Activated T-helper 9 cell treated with anti-CD3 and anti-CD28 coated beads, Interleukin-2, amount 50 U/mL, for 16 hours (primary cell): ENCODE measurements around the gene PARG.
"Not testable (repeated sequence)": the region's sequence is repeated elsewhere in the genome, so short reads cannot be mapped to it uniquely, and the experiment has no call there.

Experiments
- DNase-seq: peaks from one replicate; pipeline ENCODE4 v3.0.0-alpha.2; 2020; ENCODE audit warnings: low read depth

PARG gene

DNA sequence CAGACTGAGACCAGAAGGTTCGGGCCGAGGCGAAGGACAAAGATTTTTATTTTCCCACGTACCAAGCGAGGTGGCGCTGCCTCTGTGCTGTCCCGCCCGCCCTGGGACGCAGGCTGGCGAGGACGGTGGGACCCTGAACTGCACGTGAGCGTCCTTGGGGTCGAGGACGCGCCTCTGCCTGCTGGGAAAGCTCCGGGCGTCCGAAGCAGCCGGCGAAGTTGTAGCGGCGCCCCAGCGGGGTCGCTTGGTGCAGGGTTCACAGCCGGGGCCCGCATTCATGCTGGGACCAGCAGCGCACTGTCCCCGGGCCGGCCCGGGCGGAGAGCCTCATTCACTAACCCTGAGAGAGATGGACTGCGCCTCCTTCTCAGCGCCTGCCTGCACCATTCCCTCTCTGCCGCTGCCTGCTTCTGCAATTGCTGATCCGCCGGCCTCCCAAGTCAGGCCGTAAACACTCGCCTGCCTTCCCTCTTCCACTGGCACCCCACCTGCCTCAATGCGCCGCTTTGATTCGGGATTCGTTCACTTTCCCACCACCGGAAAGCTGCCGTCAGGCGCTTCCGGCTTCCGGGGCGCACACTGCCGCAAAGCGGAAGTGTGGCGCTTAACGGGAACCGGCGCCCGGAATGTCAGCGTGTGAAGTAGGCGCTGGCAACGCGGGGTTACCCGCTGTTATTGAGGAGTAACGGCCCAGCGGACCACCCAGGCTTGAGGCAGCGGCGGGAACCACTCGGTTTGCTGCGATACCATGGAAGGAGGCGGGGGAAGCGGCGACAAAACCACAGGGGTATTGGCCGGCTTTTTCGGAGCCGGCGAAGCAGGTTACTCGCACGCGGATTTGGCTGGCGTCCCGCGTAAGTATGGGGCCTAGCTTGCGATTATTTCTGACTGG is at the start of gene PARG, which contains the start of gene TIMM23B:
Gene PARG, minus strand, starts transcription at position 581 of the 892 bp plus-strand sequence. Its CDS starts 302 bp downstream, at position 279.
Gene TIMM23B, plus strand, starts transcription at position 607 of the 892 bp plus-strand sequence. Its CDS starts 142 bp downstream, at position 749.
- peak; percentile 72 for DNase-seq

DNA sequence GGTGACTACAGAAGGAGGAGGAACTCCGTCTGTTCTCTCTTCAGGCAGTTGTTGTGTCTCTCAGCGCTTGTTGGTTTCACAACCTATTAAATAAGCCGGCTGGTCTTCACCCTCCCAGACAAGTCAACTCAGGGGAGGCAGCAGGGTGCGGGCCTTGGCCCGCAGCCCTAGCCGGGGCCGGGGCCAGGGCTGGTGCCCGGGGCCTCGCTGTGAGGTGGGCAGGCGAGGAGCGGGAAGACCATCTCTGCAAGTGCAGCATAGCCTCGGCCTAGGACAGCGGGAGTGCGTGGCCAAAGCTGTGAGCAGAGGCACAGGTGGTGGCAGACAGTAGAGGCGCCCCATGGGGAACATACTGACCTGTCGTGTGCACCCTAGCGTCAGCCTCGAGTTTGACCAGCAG is 46.5 kb upstream of the PARG start, which contains the start of gene AGAP6:
Gene AGAP6, plus strand, starts transcription at position 31 of the 400 bp plus-strand sequence. Its CDS starts 310 bp downstream, at position 341.
- not testable (repeated sequence) for DNase-seq

DNA sequence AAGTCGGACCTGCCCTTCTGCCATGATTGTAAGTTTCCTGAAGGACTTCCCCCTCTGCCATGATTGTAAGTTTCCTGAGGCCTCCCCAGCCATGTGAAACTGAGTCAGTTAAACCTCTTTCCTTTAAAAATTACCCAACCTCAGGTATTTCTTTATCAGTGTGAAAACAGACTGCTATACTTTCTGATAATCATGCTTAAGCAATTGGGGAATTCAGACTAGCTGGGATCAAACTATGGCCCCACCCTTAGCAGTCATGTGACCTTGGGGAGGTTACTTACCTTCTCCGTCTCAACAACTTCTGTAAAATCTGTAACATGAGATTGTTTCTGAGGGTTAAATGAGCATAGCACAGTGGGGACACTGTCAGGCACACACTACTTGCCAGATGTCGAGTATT is 45.4 kb upstream of the PARG start:
- DNase-seq: not testable (repeated sequence)

DNA sequence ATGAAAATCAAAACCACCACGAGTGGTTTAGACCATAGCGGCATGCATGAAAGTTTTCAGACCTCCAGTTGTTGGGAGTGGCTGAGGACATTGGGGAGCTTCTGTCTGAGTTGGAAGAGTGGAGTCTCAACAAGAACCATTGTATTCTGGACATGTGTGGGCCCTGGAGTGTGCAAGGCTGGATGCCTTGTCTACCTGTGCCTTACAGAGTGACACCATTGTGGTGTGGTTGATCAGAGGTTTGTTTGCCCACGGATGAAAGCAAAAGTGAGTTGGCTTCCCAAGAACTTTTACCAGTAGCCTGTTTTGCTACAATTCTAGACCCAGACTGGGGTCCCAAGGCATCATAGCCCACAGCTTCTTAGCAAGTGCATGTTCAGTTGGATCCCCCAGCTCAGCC is 35.9 kb upstream of the PARG start:
- not testable (repeated sequence) for DNase-seq

DNA sequence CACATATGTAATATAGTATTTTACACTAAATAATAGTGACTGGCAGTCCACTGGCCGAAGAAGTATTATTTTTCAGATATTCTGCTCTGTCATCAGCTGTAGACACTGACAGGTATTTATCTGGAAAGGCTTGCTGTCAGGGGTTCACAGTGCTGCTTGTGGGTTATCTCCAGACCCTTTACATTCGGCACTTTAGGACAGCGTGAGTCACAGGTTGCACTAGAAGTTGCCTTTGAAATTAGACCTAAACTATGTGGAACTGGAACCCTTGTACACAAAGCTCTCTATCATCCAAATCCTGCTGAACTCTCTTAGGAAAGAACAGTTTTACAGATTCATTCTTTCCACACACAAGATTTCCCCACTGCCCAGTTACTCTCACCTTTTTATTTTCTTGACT is 30.3 kb upstream of the PARG start:
- not testable (repeated sequence) for DNase-seq

DNA sequence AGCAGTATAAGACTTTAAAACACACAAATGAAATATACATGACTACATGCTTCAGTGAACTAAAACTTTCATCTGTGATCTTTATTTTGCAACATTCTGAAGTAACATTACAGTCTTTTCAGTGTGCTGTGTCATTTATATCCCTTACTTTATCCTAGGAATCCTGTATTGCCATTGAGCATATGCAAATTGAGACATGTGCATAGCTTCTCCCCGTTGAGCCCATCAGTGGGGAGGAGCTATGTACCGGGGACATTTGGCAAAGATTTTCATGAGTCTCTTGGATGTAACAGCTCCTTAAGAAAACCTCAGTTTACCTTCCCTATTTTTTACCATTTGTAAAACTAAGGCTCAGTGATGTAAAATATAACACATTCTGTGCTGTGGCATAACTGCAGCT is 29.6 kb upstream of the PARG start:
- DNase-seq: not testable (repeated sequence)

DNA sequence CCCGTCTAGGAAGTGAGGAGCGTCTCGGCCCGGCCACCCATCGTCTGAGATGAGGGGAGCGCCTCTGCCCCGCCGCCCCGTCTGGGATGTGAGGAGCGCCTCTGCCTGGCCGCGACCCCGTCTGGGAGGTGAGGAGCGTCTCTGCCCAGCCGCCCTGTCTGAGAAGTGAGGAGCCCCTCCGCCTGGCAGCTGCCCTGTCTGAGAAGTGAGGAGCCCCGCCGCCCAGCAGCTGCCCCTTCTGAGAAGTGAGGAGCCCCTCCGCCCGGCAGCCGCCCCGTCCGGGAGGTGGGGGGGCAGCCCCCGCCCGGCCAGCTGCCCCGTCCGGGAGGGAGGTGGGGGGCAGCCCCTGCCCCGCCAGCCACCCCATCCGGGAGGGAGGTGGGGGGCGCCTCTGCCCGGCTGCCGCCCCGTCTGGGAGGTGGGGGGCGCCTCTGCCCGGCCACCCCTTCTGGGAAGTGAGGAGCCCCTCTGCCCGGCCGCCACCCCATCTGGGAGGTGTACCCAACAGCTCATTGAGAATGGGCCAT is 28.6 kb upstream of the PARG start:
- DNase-seq: not testable (repeated sequence)

DNA sequence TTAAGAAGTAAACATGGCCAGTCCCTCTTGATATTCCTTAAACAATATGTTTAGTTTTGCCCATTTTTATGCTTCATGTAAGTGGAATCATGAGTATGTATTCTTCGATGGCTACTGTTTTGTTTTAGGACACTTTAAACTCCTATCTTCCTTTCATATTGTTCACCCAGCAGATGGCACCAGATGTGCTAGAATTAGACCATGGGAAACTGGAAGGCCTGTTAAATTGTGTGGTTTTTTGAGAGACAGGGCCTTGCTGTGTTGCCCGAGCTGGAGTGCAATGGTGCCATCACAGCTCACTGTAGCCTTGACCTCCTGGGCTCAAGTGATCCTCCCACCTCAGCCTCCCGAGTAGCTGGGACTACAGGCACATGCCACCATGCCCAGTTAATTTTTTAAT is 11.3 kb upstream of the PARG start:
- DNase-seq: not testable (repeated sequence)

DNA sequence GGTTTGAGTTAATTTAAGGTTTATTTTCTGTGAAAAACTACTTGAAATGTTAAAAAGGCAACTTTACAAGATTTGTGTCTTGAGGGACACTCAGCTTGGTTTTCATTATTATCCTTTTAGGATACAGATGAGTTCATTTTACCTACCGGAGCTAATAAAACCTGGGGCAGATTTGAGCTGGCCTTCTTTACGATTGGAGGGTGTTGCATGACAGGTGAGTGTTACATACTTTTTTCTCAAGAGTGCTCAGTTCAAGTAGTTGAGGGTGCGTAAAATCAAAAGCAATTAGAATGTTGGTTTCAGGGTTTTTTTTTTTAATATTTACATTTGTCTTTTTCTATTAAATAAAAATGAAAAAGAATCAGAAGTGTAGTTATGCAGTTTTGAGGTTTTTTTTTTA is 10.2 kb upstream of the PARG start:
- not testable (repeated sequence) for DNase-seq

DNA sequence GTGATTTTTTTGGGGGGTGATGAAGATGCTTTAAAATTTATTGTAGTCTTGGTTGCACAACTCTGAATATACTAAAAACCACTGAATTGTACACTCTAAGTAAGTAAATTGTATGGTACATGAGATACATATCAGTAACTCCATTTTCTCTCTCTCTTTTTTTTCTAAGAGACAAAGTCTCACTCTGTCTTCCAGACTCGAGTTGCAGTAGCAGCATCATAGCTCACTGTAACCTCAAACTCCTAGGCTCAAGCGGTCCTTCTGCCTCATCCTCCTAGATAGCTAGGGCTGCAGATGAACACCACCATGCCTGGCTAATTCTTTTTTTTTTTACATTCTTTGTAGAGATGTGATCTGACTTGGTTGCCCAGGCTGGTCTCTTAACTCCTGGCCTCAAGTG is 6.9 kb upstream of the PARG start:
- DNase-seq: not testable (repeated sequence)

DNA sequence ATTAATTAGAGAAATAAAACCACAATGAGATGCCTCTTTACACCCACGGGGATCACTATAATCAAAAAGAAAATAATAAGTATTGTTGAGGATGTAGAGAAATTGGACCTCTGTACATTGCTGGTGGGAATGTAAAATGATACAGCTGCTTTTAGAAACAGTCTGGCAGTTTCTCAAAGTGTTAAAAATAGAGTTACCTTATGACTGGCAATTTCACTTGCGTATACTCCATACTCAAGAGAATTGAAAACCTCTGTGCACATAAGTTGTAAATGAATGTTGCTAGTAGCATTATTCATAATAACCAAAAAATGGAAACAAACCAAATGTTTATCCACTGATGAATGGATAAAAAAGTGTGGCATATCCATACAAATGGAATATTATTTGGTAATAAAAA is 6.3 kb upstream of the PARG start:
- DNase-seq: not testable (repeated sequence)

DNA sequence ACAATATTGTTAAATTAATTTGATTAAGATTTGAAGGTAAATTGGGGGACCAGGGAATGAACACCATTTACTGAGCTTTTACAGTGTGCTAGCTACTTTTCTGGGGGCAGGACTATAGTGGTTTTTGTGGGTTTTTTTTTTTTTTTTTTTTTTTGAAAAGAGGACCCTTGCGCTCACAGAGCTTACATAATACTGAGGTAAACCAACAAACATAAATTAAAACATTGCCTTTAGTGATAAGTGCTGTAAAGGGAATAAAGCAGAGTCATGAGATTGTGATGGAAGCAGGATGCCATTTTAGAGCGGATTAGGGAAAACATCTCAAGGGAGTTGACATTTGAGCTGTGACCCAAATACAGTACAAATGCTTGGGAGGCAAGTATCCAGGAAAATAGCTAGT is 1.8 kb upstream of the PARG start:
- DNase-seq: not testable (repeated sequence)

DNA sequence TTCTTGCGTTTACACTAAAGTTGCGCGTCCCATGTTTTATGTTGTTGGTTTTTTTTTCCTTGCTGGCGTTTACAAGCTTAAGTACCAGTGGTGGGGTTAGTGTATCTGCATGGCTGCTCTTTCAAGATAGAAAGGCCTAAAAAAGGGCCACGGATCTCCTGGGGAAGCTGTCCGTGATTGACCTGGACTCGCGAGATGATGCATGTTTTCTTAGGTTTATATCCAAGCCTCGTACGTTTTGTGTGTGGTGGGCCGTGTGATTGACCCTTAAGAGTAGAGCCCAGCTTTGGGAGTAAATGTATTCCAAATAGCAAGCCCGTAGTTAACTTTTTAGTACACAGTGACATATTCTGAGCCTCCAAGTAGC is 495 bp upstream of the PARG start:
- DNase-seq: not testable (repeated sequence)

DNA sequence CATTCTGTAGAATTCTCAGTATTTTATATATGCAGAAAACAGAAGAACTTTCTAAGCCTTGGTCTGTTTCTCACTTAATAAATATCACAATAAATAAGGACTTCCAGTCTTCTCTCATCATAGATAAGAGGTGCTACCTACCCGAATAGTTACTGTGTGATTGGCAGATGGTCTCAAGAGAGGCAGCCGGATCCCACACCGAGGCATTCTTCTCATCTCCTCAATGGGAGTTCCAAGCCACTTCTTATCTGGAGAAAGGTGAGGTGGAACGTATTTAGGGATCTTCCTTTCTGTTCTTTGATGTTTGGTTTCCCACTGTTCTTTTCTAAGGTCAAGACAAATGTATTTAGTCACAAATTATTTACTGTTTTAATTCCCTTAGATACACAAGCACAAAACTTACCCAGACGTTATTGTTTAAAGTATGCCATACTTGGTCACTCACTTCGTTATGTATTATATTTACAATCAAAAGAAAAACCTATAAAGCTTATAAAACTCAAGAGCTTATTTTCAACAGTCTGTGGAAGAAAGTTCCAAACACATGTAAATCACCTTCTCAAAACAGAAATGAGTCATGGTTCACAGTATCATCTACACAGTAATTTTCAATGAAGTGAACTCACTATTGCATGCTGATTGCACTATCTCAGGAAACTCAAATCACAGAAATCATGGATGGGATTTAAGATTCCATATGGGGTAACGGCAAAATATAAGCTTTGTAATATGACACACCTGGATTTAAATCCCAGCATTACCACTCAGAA is 9.7 kb downstream of the PARG start:
- DNase-seq: not testable (repeated sequence)

DNA sequence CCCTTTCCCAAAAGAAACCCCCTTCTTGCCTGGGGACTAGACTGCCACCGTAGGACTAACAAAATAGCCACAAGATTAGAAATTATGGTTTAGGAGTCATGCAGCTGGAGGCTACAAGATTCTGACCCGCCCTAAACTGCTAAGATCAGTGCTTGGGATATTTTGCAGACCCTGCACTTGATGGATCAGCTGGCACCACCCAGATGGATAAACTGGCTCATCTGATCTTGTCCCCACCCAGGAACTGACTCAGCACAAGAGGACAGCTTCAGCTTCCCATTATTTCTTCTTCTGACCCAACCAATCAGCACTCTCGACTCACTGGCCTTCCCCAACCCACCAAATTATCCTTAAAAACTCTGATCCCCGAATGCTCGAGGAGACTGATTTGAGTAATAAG is 10.6 kb downstream of the PARG start:
- not testable (repeated sequence) for DNase-seq

DNA sequence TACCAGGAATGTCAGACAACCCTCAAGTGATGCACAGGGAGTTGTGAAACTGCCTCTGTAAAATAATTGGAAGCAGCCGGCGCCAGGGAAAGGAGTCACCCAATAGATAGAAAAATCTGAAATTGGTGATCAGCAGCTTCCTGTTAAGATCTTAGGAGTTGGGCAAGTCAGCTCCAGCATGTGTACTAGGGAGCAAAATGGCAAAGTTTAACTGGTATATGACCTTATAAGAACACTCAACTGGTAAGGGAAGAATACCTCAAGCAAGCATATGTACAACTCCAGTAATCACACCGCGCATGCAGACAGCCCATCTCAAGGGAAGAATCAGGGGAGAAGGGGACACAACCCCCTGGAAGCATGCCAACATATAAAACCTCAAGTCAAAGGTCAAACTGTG is 18.3 kb downstream of the PARG start:
- DNase-seq: not testable (repeated sequence)

DNA sequence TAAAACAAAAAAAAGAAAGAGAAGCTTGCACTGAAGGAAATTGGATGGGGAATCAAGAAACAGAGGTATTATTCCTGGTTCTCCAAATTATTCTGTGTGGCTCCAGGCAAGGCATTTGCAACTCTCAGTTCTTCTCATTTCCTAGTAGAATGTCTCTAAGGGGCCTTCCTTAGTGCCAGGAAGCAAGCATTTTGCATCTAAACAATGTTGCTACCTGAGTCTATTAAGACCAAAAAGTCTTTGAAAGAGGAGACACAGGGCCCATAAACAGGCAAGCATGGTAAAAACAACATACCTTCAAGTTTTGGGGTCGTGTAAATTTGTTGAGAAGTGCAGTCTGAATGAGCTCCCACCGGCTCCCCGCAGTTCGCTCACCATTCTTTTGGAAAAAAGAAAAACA is 19.8 kb downstream of the PARG start:
- DNase-seq: not testable (repeated sequence)

DNA sequence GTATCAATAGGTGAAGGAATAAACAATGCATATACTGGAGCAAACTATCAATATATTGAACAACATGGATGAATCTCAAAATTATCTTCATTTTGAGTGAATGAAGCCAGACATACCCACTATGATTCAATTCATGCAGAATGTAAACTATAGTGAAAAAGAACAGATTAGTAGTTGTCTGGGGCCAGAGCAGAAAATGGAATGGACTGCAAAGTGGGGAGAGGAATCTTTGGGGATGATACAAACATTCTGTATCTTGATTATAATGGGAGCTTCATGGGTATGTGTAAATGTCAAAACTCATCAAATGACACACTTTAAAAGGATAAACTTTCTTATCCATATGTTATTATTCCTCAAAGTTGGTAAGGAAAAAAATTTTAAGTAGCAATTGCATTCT is 23.9 kb downstream of the PARG start:
- DNase-seq: not testable (repeated sequence)

DNA sequence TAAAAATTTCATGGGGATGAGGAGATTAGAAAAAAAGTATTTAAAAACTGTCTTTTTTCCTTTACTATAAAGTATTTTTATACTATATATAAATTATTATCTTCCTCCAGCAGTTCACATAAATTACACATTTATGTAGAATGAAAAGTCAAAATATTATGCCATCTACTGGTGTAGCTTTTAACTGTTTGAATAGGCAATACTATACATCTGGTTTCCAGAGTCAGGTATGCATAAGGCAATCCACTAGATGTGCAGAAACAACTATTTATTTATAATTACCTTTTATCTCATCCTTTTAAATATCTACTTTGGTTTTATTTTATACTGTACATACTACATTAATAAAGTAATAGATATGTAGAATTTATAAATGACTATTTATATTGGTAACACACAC is 25.4 kb downstream of the PARG start:
- not testable (repeated sequence) for DNase-seq

DNA sequence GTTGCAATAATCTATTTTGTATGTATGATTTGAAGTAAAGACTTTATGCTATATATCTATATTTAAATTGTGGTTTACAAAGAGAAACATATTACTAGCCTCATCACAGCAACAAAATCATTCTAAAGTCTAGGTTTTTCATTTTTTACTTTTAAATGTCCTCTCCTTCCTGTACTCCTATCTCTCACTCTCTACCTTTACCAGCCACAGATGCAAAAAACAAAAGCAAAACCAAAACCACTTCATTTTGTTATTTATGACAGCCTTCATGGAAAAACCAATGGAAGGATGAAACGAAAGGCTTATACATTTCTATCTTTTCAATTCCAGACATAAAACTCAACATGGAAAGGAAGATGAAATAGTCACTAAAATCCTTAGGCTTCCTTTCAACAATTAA is 31.5 kb downstream of the PARG start:
- not testable (repeated sequence) for DNase-seq

DNA sequence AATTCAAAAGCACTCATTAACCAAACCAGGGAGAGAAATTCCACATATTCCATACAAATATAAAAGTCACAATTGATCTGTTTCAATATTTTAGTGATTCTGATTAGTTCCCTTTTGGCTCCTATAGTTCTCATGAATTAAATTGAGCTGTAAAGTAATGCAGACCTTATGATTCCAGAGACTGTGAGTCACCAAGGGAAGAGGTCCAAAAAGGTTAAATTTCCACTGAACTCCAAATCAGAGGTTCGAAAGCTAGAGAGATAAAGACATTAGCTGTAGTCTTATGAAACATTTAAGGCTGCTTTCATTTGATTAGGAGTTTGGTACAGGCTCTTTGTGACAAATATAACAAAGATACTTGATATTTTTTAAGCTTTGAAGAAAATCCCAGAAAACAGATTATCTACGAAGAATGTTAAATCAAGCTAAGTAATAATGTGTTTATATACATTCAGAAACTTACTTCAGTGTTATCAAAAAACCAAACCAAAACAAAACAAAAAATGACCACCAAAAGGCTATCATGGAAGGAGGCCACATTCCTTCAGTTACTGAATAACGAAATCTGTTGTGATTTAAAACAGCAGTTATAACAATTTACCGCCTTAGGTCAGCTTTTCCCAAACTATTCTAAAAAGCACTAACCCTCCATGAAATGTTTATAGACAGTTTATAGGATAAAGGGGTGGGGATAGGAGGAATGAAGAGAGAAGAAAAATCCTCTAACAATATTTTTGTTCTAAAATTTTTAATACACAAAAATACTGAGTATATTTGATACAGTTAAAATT is 33.3 kb downstream of the PARG start:
- not testable (repeated sequence) for DNase-seq

DNA sequence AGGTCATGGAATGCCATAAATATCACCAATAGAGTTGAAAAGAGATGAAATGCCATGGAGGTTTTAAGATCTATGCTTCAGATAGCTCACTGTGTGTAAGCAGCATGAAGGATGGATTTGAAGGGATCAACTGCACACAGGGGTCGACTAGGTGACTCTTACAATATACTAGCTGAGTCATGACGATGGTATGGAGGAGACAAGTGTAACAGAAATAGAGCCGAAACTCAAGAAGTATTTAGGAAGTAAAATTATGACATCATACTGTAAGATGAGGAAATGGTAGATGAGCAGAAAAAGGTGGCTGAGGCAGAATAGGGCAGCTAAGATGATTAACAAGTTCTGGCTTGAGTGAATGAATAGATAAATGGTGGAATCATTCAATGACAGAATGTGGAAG is 38.0 kb downstream of the PARG start:
- DNase-seq: not testable (repeated sequence)
